Large intestine (tissue), 3 donors: Measurements from ENCODE around the gene RBM43. TPM values are rescaled to one million over a fixed set of nuclear protein-coding genes. Genes with fewer than 3 reads are reported as not detected.
A peak's percentile ranks its signal among the peaks of the same experiment; 100 is the strongest.

ENCODE experiments used
- DNase-seq, 2 donors: peaks; one replicate each; pipeline versions ENCODE4 v3.0.0 to v3.0.0-alpha.2; 2013
- H3K27ac ChIP-seq: one replicate; pipeline ENCODE4 v1.5.1; 2013; ENCODE audit warnings: low read length
- H3K27me3 ChIP-seq: 2 replicates; pipeline ENCODE4 v1.6.1; 2013; ENCODE audit warnings: low read length; ENCODE audit not compliant: control insufficient read depth, insufficient read depth
- H3K36me3 ChIP-seq: 2 replicates; pipeline ENCODE4 v1.6.1; 2013; ENCODE audit warnings: low read length; ENCODE audit not compliant: control insufficient read depth, insufficient read depth
- H3K4me1 ChIP-seq: one replicate; pipeline ENCODE4 v1.6.1; 2013; ENCODE audit warnings: low read length; ENCODE audit not compliant: control insufficient read depth, insufficient read depth
- H3K4me3 ChIP-seq: one replicate; pipeline ENCODE4 v1.5.1; 2013; ENCODE audit warnings: low read length
- H3K9me3 ChIP-seq: one replicate; pipeline ENCODE4 v1.6.1; 2013; ENCODE audit warnings: mild to moderate bottlenecking, low read depth, low read length, moderate library complexity; ENCODE audit not compliant: control insufficient read depth
- whole genome bisulfite sequencing: methylation state at CpG from one replicate; pipeline ENCODE4 v1.1.5; 2013; ENCODE audit warnings: low lambda C conversion rate; ENCODE audit not compliant: insufficient coverage; 5-methylcytosine and 5-hydroxymethylcytosine counted together
- polyA plus RNA-seq: library from polyadenylated mRNA; unstranded; fragments of 120-200 nt; gene quantifications from one replicate; pipeline ENCODE4 v1.2.1, GENCODE V29; 2013

The RBM43 gene
- polyA plus RNA-seq, 1 donor: 5.0 TPM

DNA sequence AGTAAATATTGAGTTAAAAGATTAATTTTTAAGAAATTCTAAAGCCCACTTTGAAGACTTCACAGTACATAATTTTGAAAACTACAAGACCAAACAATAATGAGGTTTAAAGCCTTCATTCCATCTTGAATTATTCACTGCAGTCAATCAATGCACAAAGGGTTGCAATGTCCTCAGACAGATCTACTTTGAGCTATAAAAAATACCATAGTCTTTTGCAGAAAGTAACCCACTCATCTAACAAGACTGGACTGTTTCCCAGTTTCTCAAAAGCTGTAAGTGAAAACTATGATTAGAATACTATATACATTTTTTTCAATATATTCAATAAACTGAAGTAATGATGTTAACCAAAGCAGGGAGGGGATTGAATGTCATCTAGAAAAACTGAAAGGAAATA, 10.2 kb upstream of the RBM43 start:
- Histone ChIP-seq H3K27ac (no peak overlapping the region), H3K9me3 (no peaks in the 10 kb centered on the region), H3K27me3 (no peaks in the 10 kb centered on the region), H3K36me3 (peaks cover 28% of the 10 kb centered on the region), H3K4me1 (no peaks in the 10 kb centered on the region), H3K4me3 (no peak overlapping the region)
- no peak for DNase-seq

DNA sequence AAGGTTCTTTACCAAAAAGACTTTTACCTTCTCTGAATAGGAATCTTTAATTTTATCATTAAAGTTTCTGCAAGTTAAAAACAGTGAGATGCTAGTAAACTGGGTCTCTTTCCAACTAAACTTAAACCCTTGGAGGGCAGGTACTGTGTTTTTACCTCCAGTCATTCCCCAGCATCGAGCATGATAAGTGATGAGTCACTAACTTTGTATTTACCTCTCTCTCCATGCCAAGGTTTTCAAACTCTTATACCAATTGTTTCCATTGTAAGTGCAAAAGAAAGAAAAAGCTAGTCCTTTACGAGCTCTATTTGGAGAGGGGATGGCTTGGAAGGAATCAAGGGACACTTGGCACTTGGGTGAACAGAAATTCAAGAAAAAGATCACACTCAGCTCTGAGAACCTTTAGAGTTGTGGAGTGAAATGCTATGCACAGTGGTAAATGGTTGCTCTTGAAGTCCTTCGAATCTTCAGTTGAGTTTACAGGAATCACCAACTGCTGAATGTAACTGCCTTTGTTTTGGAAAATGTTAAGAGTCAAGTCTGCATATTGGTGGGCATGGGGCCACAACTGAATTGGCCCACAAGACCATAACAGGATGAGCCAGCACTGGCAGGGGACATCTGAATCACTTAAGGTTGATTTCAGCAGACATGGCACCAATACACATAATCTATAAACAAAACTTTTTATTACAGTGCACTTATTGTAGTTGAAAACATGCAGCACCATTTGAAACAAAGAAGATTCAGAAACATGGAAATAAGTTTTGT, 8.3 kb upstream of the RBM43 start:
- no peak overlapping the region for H3K4me3 ChIP-seq
- no peaks in the 10 kb centered on the region for H3K27me3 ChIP-seq
- H3K27ac ChIP-seq: no peak overlapping the region
- no peaks in the 10 kb centered on the region for H3K9me3 ChIP-seq
- DNase-seq: no peak
- peaks cover 20% of the 10 kb centered on the region for H3K36me3 ChIP-seq
- WGBS: 100% methylated on average over 1 of the region's 3 CpGs
- H3K4me1 ChIP-seq: no peaks in the 10 kb centered on the region

DNA sequence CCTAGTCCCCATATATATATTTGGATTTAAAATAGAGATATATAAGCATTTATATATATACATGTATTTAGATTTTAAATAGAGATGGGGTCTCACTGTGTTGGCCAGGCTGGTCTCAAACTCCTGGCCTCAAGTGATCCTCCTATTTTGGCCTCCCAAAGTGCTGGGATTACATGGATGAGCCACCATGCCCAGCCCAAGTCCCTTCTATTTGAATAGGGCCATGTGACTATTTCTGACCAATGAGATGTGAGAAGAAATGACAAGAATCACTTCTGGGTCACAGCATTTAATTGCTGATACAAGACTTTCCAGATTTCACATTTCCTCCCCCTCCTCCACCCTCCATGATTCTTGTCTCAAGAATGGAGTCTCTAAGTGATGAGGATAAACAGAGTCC, 6.4 kb upstream of the RBM43 start:
- Histone ChIP-seq H3K4me1 (no peaks in the 10 kb centered on the region), H3K4me3 (no peak overlapping the region), H3K27ac (no peak overlapping the region), H3K9me3 (no peaks in the 10 kb centered on the region), H3K36me3 (peaks cover 16% of the 10 kb centered on the region), H3K27me3 (no peaks in the 10 kb centered on the region)
- no peak for DNase-seq

DNA sequence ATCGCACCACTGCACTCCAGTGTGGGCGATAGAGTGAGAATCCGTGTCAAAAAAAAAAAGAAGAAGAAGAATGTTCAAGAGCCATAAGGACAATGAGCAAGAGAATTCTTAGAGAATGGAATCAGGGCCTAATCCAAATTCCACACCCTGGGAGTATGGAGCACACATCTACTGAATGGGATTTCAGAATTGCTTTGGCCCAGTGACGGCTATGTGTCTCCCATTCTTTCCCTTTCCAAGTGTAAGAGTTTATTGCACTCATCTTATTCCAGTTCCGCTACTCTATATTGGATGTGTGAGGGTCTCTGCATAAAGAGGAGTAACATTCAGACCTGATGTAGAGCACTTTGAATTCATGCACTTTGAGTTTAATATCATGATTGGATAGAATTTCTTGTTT, 5.9 kb upstream of the RBM43 start:
- no peaks in the 10 kb centered on the region for H3K27me3 ChIP-seq
- DNase-seq: no peak
- H3K27ac ChIP-seq: no peak overlapping the region
- H3K4me1 ChIP-seq: no peaks in the 10 kb centered on the region
- H3K4me3 ChIP-seq: no peak overlapping the region
- H3K36me3 ChIP-seq: peaks cover 14% of the 10 kb centered on the region
- 100% methylated on average over 3 of the region's 5 CpGs for WGBS
- no peaks in the 10 kb centered on the region for H3K9me3 ChIP-seq

DNA sequence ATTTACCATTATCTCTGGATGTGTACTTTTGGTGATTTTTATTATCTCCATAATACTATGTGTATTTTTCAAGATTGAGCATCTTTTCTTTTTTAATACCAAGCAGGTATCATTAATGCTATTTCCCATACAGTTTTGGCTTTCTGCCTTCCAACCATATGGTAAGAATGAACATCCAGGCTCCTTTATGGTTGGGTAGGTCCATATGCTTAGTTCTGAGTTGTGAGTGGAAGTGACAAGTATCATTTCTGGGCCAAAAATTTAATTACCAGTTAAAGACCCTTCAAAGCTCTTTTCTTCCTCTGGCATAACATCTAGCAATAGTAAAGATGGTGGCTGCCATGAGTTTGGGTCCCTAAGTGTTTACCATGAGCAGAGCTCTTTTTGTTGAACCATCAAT, 4.3 kb upstream of the RBM43 start:
- H3K4me1 ChIP-seq: no peaks in the 10 kb centered on the region
- H3K27ac ChIP-seq: no peak overlapping the region
- H3K4me3 ChIP-seq: no peak overlapping the region
- H3K36me3 ChIP-seq: peaks cover 9% of the 10 kb centered on the region
- no peaks in the 10 kb centered on the region for H3K9me3 ChIP-seq
- no peaks in the 10 kb centered on the region for H3K27me3 ChIP-seq
- DNase-seq: no peak

DNA sequence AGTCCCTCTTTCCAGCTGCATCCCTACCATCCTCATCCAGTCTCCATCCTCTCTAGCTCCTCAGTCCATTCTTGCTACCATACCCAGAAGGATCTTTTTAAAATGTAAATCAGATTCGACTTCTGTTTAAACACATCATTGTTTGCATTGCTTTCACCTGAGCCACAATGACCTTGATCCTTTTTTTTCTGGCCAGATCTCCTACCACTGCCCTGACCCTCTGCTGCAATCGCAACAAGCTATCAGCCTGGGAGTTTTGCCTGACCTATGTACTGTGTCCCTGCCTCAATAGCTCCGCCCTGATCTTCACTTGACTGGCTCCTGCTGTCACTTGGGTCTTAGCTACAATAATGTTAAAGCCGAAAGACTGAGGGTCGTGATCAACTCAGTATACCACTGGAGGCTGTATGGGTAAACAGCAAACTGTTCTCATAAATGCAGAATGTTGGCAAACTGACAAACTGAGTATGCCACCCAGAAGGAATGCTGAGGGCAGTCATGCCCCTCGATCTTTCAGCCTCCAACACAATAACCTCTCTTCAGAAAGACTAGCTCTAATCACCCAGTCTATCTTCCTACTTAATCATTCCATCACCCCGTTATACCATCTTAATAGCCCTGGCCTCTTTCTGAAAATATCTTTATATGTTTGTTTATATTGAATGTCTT, 2.6 kb upstream of the RBM43 start:
- H3K27ac ChIP-seq: no peak overlapping the region
- DNase-seq: no peak
- no peaks in the 10 kb centered on the region for H3K27me3 ChIP-seq
- WGBS: 40% methylated on average over 1 of the region's 7 CpGs
- H3K36me3 ChIP-seq: no peaks in the 10 kb centered on the region
- H3K4me3 ChIP-seq: no peak overlapping the region
- no peaks in the 10 kb centered on the region for H3K4me1 ChIP-seq
- no peaks in the 10 kb centered on the region for H3K9me3 ChIP-seq

DNA sequence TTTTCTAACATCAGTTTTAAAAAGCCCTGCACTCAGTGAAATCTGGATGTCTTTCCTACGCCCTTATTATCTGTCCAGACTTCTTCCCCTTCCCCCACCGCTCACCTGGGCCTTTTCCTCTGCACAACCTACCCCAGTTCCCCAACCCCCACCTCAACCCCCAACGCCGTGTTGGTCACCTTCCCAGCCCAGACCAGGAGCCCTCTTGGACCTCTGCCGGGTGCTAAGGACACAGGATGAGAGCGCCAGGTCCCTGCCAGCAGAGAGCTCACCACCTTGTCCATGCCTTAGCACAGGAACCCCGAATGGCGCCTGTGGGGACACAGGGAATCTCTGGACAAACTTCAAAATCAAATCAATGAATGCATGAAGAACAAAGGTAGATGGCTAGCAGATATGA, 966 bp upstream of the RBM43 start:
- Histone ChIP-seq H3K27ac (no peak overlapping the region), H3K4me3 (no peak overlapping the region)

DNA sequence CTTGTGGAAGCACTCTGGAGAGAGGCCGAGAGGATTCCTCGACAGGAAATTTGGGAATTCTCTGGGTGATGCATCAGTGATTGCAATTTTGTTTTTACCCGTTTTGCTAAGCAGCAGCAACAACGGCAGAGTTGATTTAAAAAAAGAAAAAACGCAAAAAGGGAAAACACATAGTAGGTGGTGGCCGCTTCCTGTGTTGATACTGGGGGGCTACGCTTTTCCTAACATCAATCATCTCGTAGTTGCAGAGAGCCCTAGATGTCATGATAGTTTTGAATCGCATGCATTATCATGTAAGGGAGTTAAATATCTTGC, 271 bp upstream of the RBM43 start:
- no peaks in the 10 kb centered on the region for H3K36me3 ChIP-seq
- H3K4me1 ChIP-seq: no peaks in the 10 kb centered on the region
- no peak for DNase-seq
- peak overlapping the region; percentile 74 for H3K27ac ChIP-seq
- 0% methylated on average over 2 of the region's 9 CpGs for WGBS
- H3K9me3 ChIP-seq: no peaks in the 10 kb centered on the region
- H3K27me3 ChIP-seq: no peaks in the 10 kb centered on the region
- peak overlapping the region; percentile 81 for H3K4me3 ChIP-seq

More for the DNA sequence above, 966 bp upstream of the RBM43 start:
- no peaks in the 10 kb centered on the region for H3K36me3 ChIP-seq
- WGBS: 100% methylated on average over 1 of the region's 8 CpGs
- no peaks in the 10 kb centered on the region for H3K27me3 ChIP-seq
- no peaks in the 10 kb centered on the region for H3K4me1 ChIP-seq
- no peaks in the 10 kb centered on the region for H3K9me3 ChIP-seq
- no peak for DNase-seq

DNA sequence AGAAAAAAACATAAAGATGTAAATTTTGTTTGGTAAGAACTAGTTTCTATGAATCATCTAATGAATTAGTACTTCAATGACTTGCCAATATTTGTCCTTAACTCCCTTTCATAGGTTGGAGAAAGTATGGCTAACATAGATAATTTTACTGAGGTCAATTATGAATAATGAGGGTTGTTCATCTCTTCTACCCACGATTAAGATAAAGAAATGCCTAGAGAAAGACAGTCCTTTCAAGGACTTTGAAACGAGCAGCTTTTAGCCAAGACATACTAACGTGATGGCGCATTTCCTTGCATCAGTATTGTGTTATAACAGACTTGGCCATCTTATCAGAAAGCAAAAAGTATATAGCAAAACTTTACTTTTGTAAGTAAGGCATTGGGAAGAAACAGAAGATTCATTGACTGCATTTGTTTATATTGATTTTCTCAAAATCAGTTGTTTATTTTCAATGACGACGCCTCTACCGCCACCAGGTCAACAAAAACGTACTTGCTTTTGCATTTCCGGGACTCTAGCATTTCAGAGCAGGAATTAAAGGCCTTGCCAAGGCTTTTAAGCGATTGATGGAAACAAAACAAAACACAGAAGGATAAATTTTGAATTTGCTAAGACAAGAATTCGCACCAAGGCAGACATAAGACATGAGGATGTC, 961 bp downstream of the RBM43 start:
- no peaks in the 10 kb centered on the region for H3K9me3 ChIP-seq
- no peaks in the 10 kb centered on the region for H3K36me3 ChIP-seq
- WGBS: 59% methylated on average over 3 of the region's 11 CpGs
- peak overlapping the region; percentile 74 for H3K27ac ChIP-seq
- peak overlapping the region; percentile 81 for H3K4me3 ChIP-seq
- DNase-seq: no peak
- H3K4me1 ChIP-seq: no peaks in the 10 kb centered on the region
- no peaks in the 10 kb centered on the region for H3K27me3 ChIP-seq

DNA sequence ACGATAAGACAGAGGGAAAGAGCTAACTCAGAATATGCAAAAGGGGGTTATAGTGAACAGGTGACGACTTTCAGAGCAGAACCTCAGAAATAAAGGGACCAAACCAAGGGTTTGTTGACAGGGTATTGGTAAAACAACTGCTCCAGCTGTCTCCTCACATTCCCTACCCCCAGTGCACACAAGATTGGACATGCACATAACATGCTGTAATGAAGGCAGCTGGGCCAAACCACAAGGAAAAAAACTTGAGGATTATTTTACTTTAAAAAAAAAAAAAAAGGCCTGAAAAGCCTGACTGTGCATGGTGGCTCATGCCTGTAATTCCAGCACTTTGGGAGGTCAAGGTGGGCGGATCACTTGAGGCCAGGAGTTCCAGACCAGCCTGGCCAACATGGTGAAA, 3.5 kb downstream of the RBM43 start:
- no peak overlapping the region for H3K27ac ChIP-seq
- H3K9me3 ChIP-seq: no peaks in the 10 kb centered on the region
- no peak overlapping the region for H3K4me3 ChIP-seq
- WGBS: 96% methylated on average over 2 of the region's 3 CpGs
- H3K4me1 ChIP-seq: no peaks in the 10 kb centered on the region
- H3K36me3 ChIP-seq: peaks cover 6% of the 10 kb centered on the region
- H3K27me3 ChIP-seq: no peaks in the 10 kb centered on the region
- no peak for DNase-seq

DNA sequence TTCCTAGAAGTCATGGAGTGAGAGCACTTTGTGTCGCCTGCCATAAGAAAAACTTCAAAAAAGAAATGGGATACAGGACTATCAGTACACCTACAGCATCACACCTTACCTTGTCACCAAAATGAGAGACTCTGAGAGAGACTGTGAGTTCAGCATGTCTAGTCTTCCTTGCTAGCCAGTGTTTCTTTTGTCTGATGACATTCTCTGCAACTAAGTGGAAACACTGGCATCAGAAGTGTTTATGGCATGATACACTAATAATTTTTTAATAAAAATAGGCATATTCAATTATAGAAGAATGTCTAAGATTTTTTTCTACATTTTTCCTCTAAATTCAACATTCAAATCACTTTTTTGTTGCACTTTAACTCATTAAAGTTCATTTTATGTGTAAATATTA, 9.0 kb downstream of the RBM43 start:
- no CpG with 5 or more reads among the region's 1 CpG for WGBS
- DNase-seq: no peak
- H3K27me3 ChIP-seq: no peaks in the 10 kb centered on the region
- no peaks in the 10 kb centered on the region for H3K4me1 ChIP-seq
- H3K36me3 ChIP-seq: peaks cover 16% of the 10 kb centered on the region
- H3K9me3 ChIP-seq: peaks cover 12% of the 10 kb centered on the region
- H3K4me3 ChIP-seq: no peak overlapping the region
- no peak overlapping the region for H3K27ac ChIP-seq
